Ishikawa (cell line): ENCODE data around the gene CDK11B.

ENCODE experiments used
- CEBPB ChIP-seq: IDR thresholded peaks from 2 replicates; pipeline ENCODE4 v1.6.1; 2012
- EGR1 ChIP-seq: IDR thresholded peaks from 2 replicates; pipeline ENCODE4 v1.6.1; 2012
- EP300 ChIP-seq: IDR thresholded peaks from 2 replicates; pipeline ENCODE4 v1.6.1; 2012; ENCODE audit warnings: borderline replicate concordance
- NFIC ChIP-seq: IDR thresholded peaks from 2 replicates; pipeline ENCODE4 v1.6.1; 2012
- TEAD4 ChIP-seq: IDR thresholded peaks from 2 replicates; pipeline ENCODE4 v1.6.1; 2012
- ZBTB7A ChIP-seq: IDR thresholded peaks from 2 replicates; pipeline ENCODE4 v1.6.1; 2012; ENCODE audit warnings: low read depth
- TF ChIP-seq, protein P1 (sequence below): IDR thresholded peaks from 2 replicates; pipeline ENCODE4 v1.6.1; 2012
- TF ChIP-seq, protein P2 (sequence below): IDR thresholded peaks from 2 replicates; pipeline ENCODE4 v1.6.1; 2012; ENCODE audit warnings: low read depth, mild to moderate bottlenecking

DNA sequence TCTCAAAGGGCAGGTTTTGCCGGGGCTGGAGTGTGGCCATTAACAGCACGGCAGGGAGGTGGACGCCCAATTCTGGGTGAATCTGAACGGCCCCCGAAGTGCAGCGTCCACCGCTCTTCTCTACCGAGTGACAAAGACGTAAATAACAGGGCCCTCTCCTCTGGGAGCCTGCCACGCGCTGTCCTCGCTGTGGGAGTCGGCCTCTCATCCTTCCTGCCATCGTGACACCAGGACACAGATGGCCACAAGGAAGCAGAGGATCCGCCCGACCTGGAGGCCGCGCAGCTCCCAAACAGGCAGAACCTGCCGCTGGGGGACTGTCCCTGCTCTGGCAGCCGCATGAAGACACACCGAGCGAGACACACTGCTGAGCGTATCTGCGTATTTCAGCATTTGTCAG is 12.1 kb upstream of the CDK11B start:
- TF ChIP-seq, protein P1, sequence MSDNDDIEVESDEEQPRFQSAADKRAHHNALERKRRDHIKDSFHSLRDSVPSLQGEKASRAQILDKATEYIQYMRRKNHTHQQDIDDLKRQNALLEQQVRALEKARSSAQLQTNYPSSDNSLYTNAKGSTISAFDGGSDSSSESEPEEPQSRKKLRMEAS, result no peak
- TF ChIP-seq CEBPB, result no peak
- TF ChIP-seq, protein P2, sequence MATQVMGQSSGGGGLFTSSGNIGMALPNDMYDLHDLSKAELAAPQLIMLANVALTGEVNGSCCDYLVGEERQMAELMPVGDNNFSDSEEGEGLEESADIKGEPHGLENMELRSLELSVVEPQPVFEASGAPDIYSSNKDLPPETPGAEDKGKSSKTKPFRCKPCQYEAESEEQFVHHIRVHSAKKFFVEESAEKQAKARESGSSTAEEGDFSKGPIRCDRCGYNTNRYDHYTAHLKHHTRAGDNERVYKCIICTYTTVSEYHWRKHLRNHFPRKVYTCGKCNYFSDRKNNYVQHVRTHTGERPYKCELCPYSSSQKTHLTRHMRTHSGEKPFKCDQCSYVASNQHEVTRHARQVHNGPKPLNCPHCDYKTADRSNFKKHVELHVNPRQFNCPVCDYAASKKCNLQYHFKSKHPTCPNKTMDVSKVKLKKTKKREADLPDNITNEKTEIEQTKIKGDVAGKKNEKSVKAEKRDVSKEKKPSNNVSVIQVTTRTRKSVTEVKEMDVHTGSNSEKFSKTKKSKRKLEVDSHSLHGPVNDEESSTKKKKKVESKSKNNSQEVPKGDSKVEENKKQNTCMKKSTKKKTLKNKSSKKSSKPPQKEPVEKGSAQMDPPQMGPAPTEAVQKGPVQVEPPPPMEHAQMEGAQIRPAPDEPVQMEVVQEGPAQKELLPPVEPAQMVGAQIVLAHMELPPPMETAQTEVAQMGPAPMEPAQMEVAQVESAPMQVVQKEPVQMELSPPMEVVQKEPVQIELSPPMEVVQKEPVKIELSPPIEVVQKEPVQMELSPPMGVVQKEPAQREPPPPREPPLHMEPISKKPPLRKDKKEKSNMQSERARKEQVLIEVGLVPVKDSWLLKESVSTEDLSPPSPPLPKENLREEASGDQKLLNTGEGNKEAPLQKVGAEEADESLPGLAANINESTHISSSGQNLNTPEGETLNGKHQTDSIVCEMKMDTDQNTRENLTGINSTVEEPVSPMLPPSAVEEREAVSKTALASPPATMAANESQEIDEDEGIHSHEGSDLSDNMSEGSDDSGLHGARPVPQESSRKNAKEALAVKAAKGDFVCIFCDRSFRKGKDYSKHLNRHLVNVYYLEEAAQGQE, result no peak
- no peak for TF ChIP-seq EP300
- TF ChIP-seq NFIC, result no peak
- TF ChIP-seq TEAD4, result no peak
- TF ChIP-seq EGR1, result no peak
- no peak for TF ChIP-seq ZBTB7A
